GM10266 (cell line): ENCODE data around the gene ZC3HAV1.

ENCODE experiments used
- DNase-seq: peaks from one replicate; pipeline ENCODE4 v3.0.0; 2012; ENCODE audit errors: extremely low spot score
- TF ChIP-seq, protein P1 (sequence below): IDR thresholded peaks from 2 replicates; pipeline ENCODE4 v1.5.1; 2012; ENCODE audit warnings: mild to moderate bottlenecking, low read depth; ENCODE audit not compliant: control insufficient read depth, insufficient read depth; ENCODE audit errors: missing control alignments

Gene ZC3HAV1

DNA sequence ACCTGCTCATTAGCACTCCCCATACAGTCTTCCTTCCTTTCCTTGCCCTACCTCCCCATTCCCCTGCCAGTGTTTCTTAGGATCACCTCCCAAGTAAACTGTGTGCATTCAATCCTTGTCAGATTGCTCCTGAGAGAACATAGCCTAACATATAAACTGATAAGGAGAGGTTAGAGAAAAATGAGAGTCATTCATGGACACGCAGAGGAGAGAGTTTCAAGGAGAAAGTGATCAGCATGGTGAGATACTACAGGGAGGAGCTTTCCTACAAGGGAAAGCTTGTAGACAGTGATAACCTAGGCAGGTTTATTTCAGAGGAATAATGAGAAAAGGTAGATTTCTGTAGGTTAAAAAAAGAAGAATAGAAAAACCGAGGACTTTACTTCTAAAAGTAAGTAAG is 70.8 kb downstream of the ZC3HAV1 start:
- TF ChIP-seq, protein P1, sequence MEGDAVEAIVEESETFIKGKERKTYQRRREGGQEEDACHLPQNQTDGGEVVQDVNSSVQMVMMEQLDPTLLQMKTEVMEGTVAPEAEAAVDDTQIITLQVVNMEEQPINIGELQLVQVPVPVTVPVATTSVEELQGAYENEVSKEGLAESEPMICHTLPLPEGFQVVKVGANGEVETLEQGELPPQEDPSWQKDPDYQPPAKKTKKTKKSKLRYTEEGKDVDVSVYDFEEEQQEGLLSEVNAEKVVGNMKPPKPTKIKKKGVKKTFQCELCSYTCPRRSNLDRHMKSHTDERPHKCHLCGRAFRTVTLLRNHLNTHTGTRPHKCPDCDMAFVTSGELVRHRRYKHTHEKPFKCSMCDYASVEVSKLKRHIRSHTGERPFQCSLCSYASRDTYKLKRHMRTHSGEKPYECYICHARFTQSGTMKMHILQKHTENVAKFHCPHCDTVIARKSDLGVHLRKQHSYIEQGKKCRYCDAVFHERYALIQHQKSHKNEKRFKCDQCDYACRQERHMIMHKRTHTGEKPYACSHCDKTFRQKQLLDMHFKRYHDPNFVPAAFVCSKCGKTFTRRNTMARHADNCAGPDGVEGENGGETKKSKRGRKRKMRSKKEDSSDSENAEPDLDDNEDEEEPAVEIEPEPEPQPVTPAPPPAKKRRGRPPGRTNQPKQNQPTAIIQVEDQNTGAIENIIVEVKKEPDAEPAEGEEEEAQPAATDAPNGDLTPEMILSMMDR = no peak
- no peak for DNase-seq

DNA sequence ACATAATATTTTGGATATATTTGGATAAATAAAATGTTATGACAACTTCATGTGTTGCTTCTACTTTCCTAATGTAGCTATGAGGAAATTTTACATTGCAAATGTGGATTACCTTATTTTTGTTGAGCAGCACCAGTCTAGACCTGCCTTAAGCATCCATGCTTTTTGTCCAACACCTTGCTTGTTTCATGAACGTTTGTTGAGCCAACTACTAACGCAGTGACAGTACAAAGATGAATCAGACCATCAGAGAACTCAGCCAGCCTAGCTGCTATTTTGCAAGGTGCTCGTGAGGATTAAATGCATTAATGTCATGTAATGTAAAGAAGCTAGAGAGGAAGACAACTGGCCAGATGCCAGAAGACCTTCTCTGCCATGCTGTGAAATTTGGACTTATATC is 72.6 kb downstream of the ZC3HAV1 start:
- TF ChIP-seq, protein P1 = no peak
- DNase-seq = no peak

DNA sequence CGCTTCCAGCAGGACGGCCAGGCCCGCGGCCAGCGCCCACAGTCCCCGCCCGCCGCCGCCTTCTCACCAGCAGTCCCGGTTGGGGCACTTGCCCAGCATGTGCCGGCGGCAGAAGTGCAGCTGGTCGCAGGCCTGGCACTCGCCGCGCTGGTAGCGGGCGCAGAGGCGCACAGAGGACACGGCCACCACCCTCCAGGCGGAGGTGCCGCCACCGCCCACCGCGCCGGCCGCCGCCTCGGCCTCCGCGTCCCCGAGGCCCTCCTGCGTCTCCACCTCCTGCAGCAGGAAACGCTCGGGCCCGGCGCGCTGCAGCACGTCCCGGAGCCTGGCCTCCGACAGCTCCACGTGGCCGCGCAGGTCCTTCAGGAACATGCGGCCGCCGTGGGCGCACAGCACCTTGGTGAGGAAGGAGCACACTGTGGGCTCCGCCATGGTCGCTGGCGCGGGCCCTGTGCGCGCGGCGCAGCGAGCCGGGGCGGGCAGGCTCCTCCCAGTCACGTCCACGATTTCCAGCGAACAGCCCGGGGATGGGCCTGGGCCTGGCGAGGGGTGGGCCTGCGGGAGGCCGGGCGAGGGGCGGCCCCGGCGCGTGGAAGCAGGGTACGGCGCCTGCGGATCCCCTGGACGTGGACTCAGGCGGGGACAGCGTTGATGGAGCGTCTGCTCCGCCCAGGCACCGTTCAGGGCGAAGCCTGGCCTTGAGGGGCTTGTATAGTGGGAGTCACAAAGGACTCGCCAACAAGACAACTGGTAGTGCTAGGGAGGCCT is 73.8 kb downstream of the ZC3HAV1 start, which contains the start of gene ZC3HAV1L:
TSS of gene ZC3HAV1L (minus strand) at position 457 of the 768 bp plus-strand sequence. CDS start at position 432, 25 bp downstream.
- peak; percentile 88 for DNase-seq
- TF ChIP-seq, protein P1 = no peak

DNA sequence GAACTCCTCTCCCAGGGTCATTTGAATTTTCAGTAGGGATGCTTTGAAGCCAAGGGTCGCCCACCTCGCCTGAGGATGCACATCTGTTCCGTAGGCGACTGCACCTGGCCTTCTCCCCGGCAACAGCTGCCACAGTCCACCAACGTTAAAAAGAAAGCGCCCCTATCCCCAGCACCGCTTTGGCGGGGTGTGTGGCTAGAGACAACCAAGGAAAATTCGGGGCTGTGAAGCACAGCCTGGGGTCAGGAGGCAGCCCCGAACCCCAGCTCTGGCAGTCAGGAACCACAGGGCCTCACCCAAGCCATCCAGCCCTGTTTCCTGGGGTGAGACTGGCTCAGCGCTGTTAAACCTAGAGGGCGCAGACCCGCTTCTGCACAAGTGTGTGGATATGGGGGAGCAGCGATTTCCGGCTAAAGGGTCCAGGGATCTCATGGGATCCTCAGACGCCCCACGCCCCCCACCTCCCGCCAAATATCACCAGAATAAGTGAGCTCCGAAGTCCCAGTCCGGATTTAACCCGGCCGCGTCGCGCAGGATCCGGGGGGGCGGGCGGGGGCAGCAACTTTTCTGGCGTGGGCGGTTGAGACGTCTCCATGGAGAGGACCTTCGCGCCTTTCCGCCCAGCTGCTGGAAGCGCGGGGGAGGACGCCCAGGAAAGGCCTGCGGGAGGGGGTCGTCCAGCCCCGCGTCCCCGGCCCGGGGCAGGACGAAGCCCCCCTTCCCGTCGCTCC is 74.5 kb downstream of the ZC3HAV1 start:
- peak; percentile 76 for DNase-seq
- TF ChIP-seq, protein P1 = peak; percentile 9

DNA sequence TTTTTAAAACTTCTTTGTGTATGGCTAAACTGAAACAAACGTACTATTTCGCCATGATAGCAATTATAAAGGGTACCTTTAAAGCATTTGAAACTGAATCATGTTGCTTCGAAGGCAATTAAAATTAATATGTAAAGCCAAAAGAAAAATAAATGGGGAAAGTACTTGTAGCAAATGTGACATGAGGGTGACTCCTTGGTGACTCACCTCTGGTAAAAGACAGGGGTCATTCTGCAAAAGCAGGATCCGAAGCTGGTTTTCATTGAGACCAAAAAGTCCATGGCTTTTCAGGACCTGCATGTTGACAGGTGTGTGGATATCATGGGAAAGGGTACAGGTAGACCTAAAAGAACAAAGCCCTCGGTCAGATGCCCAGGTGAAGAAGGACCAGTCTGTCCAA is 75.2 kb downstream of the ZC3HAV1 start:
- TF ChIP-seq, protein P1 = no peak
- no peak for DNase-seq

DNA sequence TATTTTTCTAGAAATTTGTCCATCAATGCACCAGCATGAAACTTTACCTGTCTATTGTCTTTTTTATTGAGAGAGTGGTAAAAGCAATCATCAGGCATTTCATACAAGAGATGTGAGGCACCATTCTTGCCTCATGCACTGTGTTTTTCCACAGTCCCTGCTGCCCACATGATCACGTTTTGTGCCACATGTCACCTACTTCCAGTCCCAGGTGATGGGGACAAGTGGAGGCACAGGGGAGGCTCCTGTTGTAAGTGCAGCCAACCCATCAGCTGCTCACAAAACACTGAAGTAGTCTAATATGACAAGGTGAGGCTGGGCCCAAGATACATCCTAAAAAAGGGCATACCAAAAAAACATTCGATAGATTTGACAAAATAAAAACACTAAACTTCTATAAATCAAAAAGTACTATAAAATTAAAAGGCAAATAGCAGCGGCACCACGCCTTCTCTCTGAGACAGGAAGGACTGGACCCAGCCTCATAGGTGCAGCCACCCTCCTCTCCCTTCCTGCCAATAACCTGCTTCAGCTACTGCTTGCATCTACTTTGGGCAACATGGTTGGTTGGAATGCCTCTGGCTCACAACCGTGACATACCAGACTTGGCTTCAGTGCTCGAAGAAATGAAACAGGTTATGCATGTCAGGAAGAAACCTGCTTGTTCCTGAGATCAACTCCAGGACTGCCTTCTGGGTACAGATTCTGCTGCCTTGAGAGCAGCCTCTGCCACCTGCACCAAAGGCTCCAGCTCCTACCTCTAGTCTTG is 76.0 kb downstream of the ZC3HAV1 start:
- TF ChIP-seq, protein P1 = no peak
- no peak for DNase-seq

DNA sequence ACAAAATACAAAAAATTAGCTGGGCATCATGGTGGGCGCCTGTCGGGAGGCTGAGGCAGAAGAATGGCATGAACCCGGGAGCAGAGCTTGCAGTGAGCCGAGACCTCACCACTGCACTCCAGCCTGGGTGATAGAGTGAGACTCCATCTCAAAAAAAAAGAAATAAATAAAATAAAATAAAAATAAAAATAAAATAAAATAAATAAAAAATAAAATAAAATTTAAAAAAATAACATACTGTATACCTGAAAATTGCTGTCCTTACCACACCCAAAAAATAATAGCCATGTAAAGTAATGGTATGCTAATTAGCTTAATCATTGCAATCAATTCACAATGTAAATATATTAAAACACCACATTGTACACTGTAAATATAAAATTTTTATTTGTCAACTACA is 77.0 kb downstream of the ZC3HAV1 start:
- no peak for DNase-seq
- TF ChIP-seq, protein P1 = no peak
